ENCODE data around the gene CYS1.

The CYS1 gene

GRCh38 chr2:10067330-10067729 lies 12.9 kb downstream of the CYS1 start:
- Histone ChIP-seq H3K9me2 (replicated peaks; ENCODE audit: insufficient read depth, low read length) (no peaks in the 10 kb centered on the region), H2AFZ (ENCODE audit: low read depth, low read length, severe bottlenecking) (no peak overlapping the region), H3K9me3 (ENCODE audit: insufficient read depth, low read length) (peaks cover 9% of the 10 kb centered on the region; the same call in 1 of the 2 replicates), H4K20me1 (ENCODE audit: low read depth, low read length) (no peaks in the 10 kb centered on the region), H3K27me3 (ENCODE audit: low read length) (no peaks in the 10 kb centered on the region), H3K4me3 (ENCODE audit: insufficient read depth, low read length, poor library complexity, severe bottlenecking) (no peak overlapping the region), H3K36me3 (ENCODE audit: low read length) (no peaks in the 10 kb centered on the region), H3K27ac (ENCODE audit: low read depth, low read length) (no peak overlapping the region), H3F3A (ENCODE audit: insufficient read depth) (no peaks in the 10 kb centered on the region), H3K79me2 (ENCODE audit: insufficient read depth, low read length) (no peaks in the 10 kb centered on the region), H3K4me2 (ENCODE audit: low read depth, low read length, poor library complexity, severe bottlenecking) (no peak overlapping the region), H3K9ac (ENCODE audit: low read length) (no peak overlapping the region)
- TF ChIP-seq EZH2phosphoT487 (conservative IDR thresholded peaks at IDR 0.05; ENCODE audit: low read length) (no peak), CTCF (IDR thresholded peaks at IDR 0.05; ENCODE audit: insufficient read depth, low read length, poor library complexity, severe bottlenecking) (no peak)

- peaks cover 9% of the 10 kb centered on the region; the same call in 1 of the 2 replicates for H3K9me3 ChIP-seq (ENCODE audit: insufficient read depth, low read length)
- no peaks in the 10 kb centered on the region for H3K9me2 ChIP-seq (replicated peaks; ENCODE audit: insufficient read depth, low read length)
- no peak for TF ChIP-seq CTCF (IDR thresholded peaks at IDR 0.05; ENCODE audit: insufficient read depth, low read length, poor library complexity, severe bottlenecking)
- no peak for TF ChIP-seq EZH2phosphoT487 (conservative IDR thresholded peaks at IDR 0.05; ENCODE audit: low read length)
- no peaks in the 10 kb centered on the region for H3F3A ChIP-seq (ENCODE audit: insufficient read depth)
- H3K36me3 ChIP-seq (ENCODE audit: low read length), result no peaks in the 10 kb centered on the region
- H3K9ac ChIP-seq (ENCODE audit: low read length), result no peak overlapping the region
- H3K4me3 ChIP-seq (ENCODE audit: insufficient read depth, low read length, poor library complexity, severe bottlenecking), result no peak overlapping the region
- no peak overlapping the region for H2AFZ ChIP-seq (ENCODE audit: low read depth, low read length, severe bottlenecking)
- H3K79me2 ChIP-seq (ENCODE audit: insufficient read depth, low read length), result no peaks in the 10 kb centered on the region
- no peak overlapping the region for H3K4me2 ChIP-seq (ENCODE audit: low read depth, low read length, poor library complexity, severe bottlenecking)
- no peaks in the 10 kb centered on the region for H4K20me1 ChIP-seq (ENCODE audit: low read depth, low read length)
- no peak overlapping the region for H3K27ac ChIP-seq (ENCODE audit: low read depth, low read length)
- no peaks in the 10 kb centered on the region for H3K27me3 ChIP-seq (ENCODE audit: low read length)
Observed at GRCh38 chr2:10065773-10066055, 14.5 kb downstream of the CYS1 start.

GRCh38 chr2:10064932-10065772 lies 15.1 kb downstream of the CYS1 start:
- Histone ChIP-seq H3K27me3 (ENCODE audit: low read length) (no peaks in the 10 kb centered on the region), H3F3A (ENCODE audit: insufficient read depth) (no peaks in the 10 kb centered on the region), H3K4me3 (ENCODE audit: insufficient read depth, low read length, poor library complexity, severe bottlenecking) (no peak overlapping the region), H3K27ac (ENCODE audit: low read depth, low read length) (no peak overlapping the region), H4K20me1 (ENCODE audit: low read depth, low read length) (no peaks in the 10 kb centered on the region), H3K79me2 (ENCODE audit: insufficient read depth, low read length) (no peaks in the 10 kb centered on the region), H3K4me2 (ENCODE audit: low read depth, low read length, poor library complexity, severe bottlenecking) (no peak overlapping the region), H3K36me3 (ENCODE audit: low read length) (no peaks in the 10 kb centered on the region), H3K9me3 (ENCODE audit: insufficient read depth, low read length) (peaks cover 9% of the 10 kb centered on the region; the same call in 1 of the 2 replicates), H2AFZ (ENCODE audit: low read depth, low read length, severe bottlenecking) (no peak overlapping the region), H3K9ac (ENCODE audit: low read length) (no peak overlapping the region), H3K9me2 (replicated peaks; ENCODE audit: insufficient read depth, low read length) (no peaks in the 10 kb centered on the region)
- no peak for TF ChIP-seq EZH2phosphoT487 (conservative IDR thresholded peaks at IDR 0.05; ENCODE audit: low read length)
- no peak for TF ChIP-seq CTCF (IDR thresholded peaks at IDR 0.05; ENCODE audit: insufficient read depth, low read length, poor library complexity, severe bottlenecking)
